ENCODE measurements around the gene NT5DC3. TPM values are rescaled to one million over a fixed set of nuclear protein-coding genes. Genes with fewer than 3 reads are reported as not detected.

The NT5DC3 gene
- total and polyA plus RNA-seq, 2 of the 13 experiments (the other 11 are each of a cell fraction or from before 2014, with no cell fraction given), result 3.2 to 6.6 TPM

DNA sequence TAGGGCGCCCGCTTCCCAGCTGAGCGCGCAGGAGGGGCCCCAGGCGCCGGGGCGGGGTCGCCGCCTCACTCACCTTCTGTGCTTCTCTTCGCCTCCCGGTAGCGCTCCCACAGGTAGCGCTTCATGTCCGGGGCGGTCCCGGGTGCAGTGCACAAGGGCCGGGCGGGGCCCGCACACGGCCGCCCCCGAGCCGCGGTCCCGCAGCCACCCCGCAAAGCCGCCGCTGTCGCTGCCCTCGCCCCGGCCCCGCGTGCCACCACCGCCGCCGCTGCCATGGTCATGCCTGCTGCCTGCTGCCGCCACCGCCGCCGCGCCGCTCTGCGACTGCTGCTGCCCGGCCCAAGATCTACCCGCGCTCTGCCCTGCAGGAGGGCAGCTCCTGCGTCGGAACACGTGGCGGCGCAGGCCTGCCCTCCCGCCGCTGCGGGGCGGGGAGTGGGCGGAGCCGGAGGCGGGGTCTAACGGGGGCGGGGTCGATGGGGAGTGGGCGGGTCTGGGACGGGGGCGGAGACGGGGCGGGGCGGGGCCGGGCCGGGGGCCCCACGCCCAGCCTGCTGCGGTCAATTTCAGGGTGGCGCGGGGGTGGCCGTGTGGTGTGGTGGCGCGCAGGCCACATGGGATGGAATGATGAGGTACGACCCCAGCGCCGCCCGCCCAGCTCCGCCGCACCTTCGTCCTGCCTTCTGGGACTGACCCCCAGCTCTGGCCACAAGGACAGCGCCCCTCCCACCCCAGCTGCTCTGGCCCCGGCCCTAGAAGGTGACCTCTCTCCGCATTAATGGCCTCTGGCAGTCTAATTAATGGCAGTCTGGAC, at the start of gene NT5DC3 (continued):
- TF ChIP-seq NCOA5 (CRISPR knock-in tag; IDR thresholded peaks at IDR 0.05), result no peak
- TF ChIP-seq BRD4 (CRISPR knock-in tag; IDR thresholded peaks at IDR 0.05), result peak; percentile 13; the same call in 1 of the 2 replicates
- 0 out of 2 replicates have a peak, but pooled peaks have one; percentile 50 for TF ChIP-seq SAFB2 (CRISPR knock-in tag; IDR thresholded peaks at IDR 0.05; ENCODE audit: borderline replicate concordance, low read depth)
- TF ChIP-seq NR2C2 (CRISPR knock-in tag; IDR thresholded peaks at IDR 0.05; ENCODE audit: borderline replicate concordance), result peak; percentile 60
- 0 out of 2 replicates have a peak, but pooled peaks have one; percentile 11 for TF ChIP-seq MIXL1 (CRISPR knock-in tag; IDR thresholded peaks at IDR 0.05)
- TF ChIP-seq MAFF (IDR thresholded peaks at IDR 0.05; ENCODE audit: low read depth, low read length), result no peak
- TF ChIP-seq, protein P1, sequence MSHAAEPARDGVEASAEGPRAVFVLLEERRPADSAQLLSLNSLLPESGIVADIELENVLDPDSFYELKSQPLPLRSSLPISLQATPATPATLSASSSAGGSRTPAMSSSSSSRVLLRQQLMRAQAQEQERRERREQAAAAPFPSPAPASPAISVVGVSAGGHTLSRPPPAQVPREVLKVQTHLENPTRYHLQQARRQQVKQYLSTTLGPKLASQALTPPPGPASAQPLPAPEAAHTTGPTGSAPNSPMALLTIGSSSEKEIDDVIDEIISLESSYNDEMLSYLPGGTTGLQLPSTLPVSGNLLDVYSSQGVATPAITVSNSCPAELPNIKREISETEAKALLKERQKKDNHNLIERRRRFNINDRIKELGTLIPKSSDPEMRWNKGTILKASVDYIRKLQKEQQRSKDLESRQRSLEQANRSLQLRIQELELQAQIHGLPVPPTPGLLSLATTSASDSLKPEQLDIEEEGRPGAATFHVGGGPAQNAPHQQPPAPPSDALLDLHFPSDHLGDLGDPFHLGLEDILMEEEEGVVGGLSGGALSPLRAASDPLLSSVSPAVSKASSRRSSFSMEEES (CRISPR knock-in tag; IDR thresholded peaks at IDR 0.05), result peak; percentile 26; the same call in 1 of the 2 replicates
- TF ChIP-seq, protein P2, sequence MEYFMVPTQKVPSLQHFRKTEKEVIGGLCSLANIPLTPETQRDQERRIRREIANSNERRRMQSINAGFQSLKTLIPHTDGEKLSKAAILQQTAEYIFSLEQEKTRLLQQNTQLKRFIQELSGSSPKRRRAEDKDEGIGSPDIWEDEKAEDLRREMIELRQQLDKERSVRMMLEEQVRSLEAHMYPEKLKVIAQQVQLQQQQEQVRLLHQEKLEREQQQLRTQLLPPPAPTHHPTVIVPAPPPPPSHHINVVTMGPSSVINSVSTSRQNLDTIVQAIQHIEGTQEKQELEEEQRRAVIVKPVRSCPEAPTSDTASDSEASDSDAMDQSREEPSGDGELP (IDR thresholded peaks at IDR 0.05; ENCODE audit: borderline replicate concordance, low read depth), result peak; percentile 55; the same call in 1 of the 2 replicates
- no peak for TF ChIP-seq MLLT10 (CRISPR knock-in tag; IDR thresholded peaks at IDR 0.05)
- peak; percentile 92 for TF ChIP-seq MXD4 (CRISPR knock-in tag; IDR thresholded peaks at IDR 0.05)
- TF ChIP-seq ZNF724P (CRISPR knock-in tag; IDR thresholded peaks at IDR 0.05; ENCODE audit: borderline replicate concordance), result peak; percentile 69; the same call in 1 of the 2 replicates
- TF ChIP-seq ZNF687 (CRISPR knock-in tag; IDR thresholded peaks at IDR 0.05), result peak; percentile 76
- no peak for TF ChIP-seq HHEX (CRISPR knock-in tag; IDR thresholded peaks at IDR 0.05)
- TF ChIP-seq ZNF503 (CRISPR knock-in tag; IDR thresholded peaks at IDR 0.05), result 0 out of 2 replicates have a peak, but pooled peaks have one; percentile 2
- TF ChIP-seq RXRB (CRISPR knock-in tag; IDR thresholded peaks at IDR 0.05; ENCODE audit: borderline replicate concordance), result peak; percentile 44; the same call in 1 of the 2 replicates
- no peak for TF ChIP-seq E2F2 (CRISPR knock-in tag; IDR thresholded peaks at IDR 0.05; ENCODE audit: borderline replicate concordance)
- TF ChIP-seq RFX1 (IDR thresholded peaks at IDR 0.05), result no peak

Measured in HepG2 (cell line).